Heart left ventricle (tissue), 16 donors: Measurements from ENCODE around the gene NFKB2. TPM values are rescaled to one million over a fixed set of nuclear protein-coding genes. Genes with fewer than 3 reads are reported as not detected.

Experiments used
- ATAC-seq, 4 donors: fragments of 200-7000 bp; cut with Tn5 transposase; one replicate each; pipeline ENCODE4 v1.9.1; 2020 to 2022; ENCODE audit warnings: moderate library complexity in 4 of 4, mild to moderate bottlenecking in 3 of 4, moderate number of reproducible peaks in 1 of 4
- DNase-seq, 5 donors: peaks; one replicate each; pipeline ENCODE4 v3.0.0-alpha.2; 2020
- H3K27ac ChIP-seq, 12 donors: fragments of 200-600 bp; sonication (generic) in 4 of 12; one replicate each; pipeline versions ENCODE4 v1.5.0 to v1.8.0; 2016 to 2022; ENCODE audit warnings: mild to moderate bottlenecking in 2 of 12
- H3K27me3 ChIP-seq, 9 donors: fragments of 200-600 bp; sonication (generic) in 2 of 9; one replicate each; pipeline versions ENCODE4 v1.5.1 to v1.8.0; 2016 to 2022; ENCODE audit warnings: mild to moderate bottlenecking in 3 of 9
- H3K36me3 ChIP-seq, 9 donors: fragments of 200-600 bp; sonication (generic) in 2 of 9; one replicate each; pipeline versions ENCODE4 v1.5.0 to v1.8.0; 2018 to 2022; ENCODE audit warnings: mild to moderate bottlenecking in 2 of 9
- H3K4me1 ChIP-seq, 12 donors: fragments of 200-600 bp; sonication (generic) in 4 of 12; one replicate each; pipeline versions ENCODE4 v1.5.0 to v1.8.0; 2016 to 2022; ENCODE audit warnings: mild to moderate bottlenecking in 3 of 12
- H3K4me3 ChIP-seq, 12 donors: fragments of 200-600 bp; sonication (generic) in 4 of 12; one replicate each; pipeline versions ENCODE4 v1.5.0 to v1.8.0; 2017 to 2022; ENCODE audit warnings: mild to moderate bottlenecking in 9 of 12, moderate library complexity in 4 of 12
- H3K9me3 ChIP-seq, 12 donors: fragments of 200-600 bp; sonication (generic) in 4 of 12; one replicate each; pipeline versions ENCODE4 v1.5.0 to v1.8.0; 2016 to 2022; ENCODE audit warnings: mild to moderate bottlenecking in 1 of 12
- POLR2A ChIP-seq, 2 donors: fragments of 450-650 bp; IDR thresholded peaks; one replicate each; pipeline ENCODE4 v1.6.1; 2017; ENCODE audit warnings: antibody characterized with exemption in 2 of 2, mild to moderate bottlenecking in 2 of 2, moderate library complexity in 2 of 2
- WGBS, 4 donors: extraction: QIAGEN DNeasy Blood & Tissue Kit in 2 of 4; methylation state at CpG; one replicate each; pipeline versions ENCODE4 v1.1.5 to v1.1.7; 2013 to 2018; 5-methylcytosine and 5-hydroxymethylcytosine counted together
- intact Hi-C, 10 donors: fragments of 100-400 bp; cut with DNase I; formaldehyde crosslinking; loops; one replicate each; pipeline versions ENCODE4 v1.11.1 to v1.14.2; 2022
- polyA plus RNA-seq, 2 donors: library from polyadenylated mRNA; stranded (reverse); fragments of 200-250 nt; gene quantifications; one replicate each; pipeline ENCODE4 v1.2.3, GENCODE V29; 2013
- total RNA-seq, 9 donors: library from RNA; depleted of rRNA in 2 of 9; stranded (reverse); fragments of >200 nt in 2 of 9; fragmentation: NEBNext Ultra II Directional in 3 of 9; extraction: Animal tissue kit (Norgen Biotek cat#: 25700) in 3 of 9; gene quantifications; one replicate each; pipeline versions ENCODE4 v1.1.0 to v1.2.4, GENCODE V29; 2016 to 2023
- TF ChIP-seq, protein P1 (sequence below), 12 donors: fragments of 200-600 bp; sonication (generic) in 4 of 12; IDR thresholded peaks; one replicate each; pipeline versions ENCODE4 v1.5.0 to v1.8.0; 2018 to 2022; ENCODE audit warnings: antibody characterized with exemption in 12 of 12, mild to moderate bottlenecking in 5 of 12
- donor health status: ischemic (EF 13 %, LVEDD 7.1; RV severe dilation, severe dysfunction).
- donor health status: healthy with polysubstance abuse.
- donor health status: DM: no; HTN: yes; CAD: no.
- donor health status: DM: no; HTN: no; CAD: no.
- donor health status: ischemic (EF 25% LVEDD 6.9; RV normal size, moderate dysfunction).
- donor health status: ischemic (EF 25% LVEDD 5.7; RV mildly dilated, moderate dysfunction).
- donor health status: healthy.
- donor health status: DM: yes; HTN: yes; CAD: no.
- donor health status: ischemic (EF 35%, LVEDD 5.7; RV mildly dilated, moderate dysfunction).
- donor health status: nonischemic (EF 11% LVEDD 7.7; RV severe dilation, severe dysfunction).
- donor health status: DM: yes; HTN: yes; CAD: no.
- donor health status: PGD.
- donor health status: ischemic (EF 29% LVEDD 5.4; RV normal size, mild dysfunction).
- donor health status: nonischemic (EF 23%, LVEDD 6.1; RV moderate dilation, normal function).

NFKB2 gene
- total and polyA plus RNA-seq, 11 donors = 9.6 to 50.4 (median 17.2) TPM

DNA sequence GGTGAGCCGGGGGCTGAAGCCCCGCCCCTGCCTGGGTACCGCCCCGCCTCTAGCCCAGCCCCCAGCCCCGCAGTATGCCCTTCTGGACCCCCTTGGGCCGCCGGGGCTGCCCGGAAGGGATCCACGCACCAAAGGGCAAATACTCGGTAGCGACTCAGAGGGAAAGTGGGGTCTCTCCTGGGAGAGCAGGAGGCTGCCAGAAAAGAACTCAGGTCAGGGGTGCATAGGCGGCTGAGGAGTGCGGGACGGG, 25.9 kb downstream of the NFKB2 start:
- WGBS, 4 donors = 0 to 2% (median 0%) methylated on average over 9 to 14 of the region's 14 CpGs; no CpG with 5 or more reads in 1 of the 4 donors
- peak overlapping the region; percentile 52 to 99 (median 88) for H3K4me3 ChIP-seq
- intact Hi-C loops = loop anchor here in 4 of 10 donors (2.0 to 5.0 kb wide), 4 partner anchors 27 to 57 kb away; partner anchors contain the start of gene NFKB2 (in 3 of the 4)

DNA sequence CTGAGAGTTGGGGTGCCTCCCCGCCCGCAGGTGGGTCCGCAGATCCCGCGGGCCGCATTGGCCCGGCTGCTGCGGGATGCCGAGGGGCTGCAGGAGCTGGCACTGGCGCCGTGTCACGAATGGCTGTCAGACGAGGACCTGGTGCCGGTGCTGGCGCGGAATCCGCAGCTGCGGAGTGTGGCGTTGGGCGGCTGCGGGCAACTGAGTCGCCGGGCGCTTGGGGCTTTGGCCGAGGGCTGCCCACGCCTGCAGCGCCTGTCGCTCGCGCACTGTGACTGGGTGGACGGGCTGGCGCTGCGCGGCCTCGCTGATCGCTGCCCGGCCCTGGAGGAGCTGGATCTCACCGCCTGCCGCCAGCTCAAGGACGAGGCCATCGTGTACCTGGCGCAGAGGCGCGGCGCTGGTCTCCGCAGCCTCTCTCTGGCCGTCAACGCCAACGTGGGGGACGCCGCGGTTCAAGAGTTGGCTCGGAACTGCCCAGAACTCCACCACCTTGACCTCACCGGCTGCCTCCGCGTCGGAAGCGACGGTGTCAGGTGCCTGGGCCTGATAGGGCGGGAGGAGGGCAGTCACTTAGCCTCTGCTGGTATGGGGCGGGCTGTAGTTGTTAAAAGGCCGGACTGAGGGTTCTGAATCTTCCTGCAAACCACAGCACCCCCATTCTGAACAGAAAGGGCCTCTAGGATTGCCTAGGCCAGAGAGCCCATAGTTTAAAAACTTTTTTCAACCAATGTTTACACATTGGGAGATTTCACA, 26.4 kb downstream of the NFKB2 start:
- H3K4me1 ChIP-seq = peaks cover 6 to 45% (median 28%) of the 10 kb centered on the region in 12 donors

More for the DNA sequence above, 25.9 kb downstream of the NFKB2 start:
- TF ChIP-seq, protein P1, sequence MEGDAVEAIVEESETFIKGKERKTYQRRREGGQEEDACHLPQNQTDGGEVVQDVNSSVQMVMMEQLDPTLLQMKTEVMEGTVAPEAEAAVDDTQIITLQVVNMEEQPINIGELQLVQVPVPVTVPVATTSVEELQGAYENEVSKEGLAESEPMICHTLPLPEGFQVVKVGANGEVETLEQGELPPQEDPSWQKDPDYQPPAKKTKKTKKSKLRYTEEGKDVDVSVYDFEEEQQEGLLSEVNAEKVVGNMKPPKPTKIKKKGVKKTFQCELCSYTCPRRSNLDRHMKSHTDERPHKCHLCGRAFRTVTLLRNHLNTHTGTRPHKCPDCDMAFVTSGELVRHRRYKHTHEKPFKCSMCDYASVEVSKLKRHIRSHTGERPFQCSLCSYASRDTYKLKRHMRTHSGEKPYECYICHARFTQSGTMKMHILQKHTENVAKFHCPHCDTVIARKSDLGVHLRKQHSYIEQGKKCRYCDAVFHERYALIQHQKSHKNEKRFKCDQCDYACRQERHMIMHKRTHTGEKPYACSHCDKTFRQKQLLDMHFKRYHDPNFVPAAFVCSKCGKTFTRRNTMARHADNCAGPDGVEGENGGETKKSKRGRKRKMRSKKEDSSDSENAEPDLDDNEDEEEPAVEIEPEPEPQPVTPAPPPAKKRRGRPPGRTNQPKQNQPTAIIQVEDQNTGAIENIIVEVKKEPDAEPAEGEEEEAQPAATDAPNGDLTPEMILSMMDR (IDR thresholded peaks at IDR 0.05) = no peak
- no peak for TF ChIP-seq POLR2A (IDR thresholded peaks at IDR 0.05)
- Histone ChIP-seq H3K36me3 (peaks cover 0 to 25% (median 13%) of the 10 kb centered on the region in 9 donors), H3K9me3 (no peaks in the 10 kb centered on the region), H3K27me3 (peaks cover 0 to 25% (median 8%) of the 10 kb centered on the region in 9 donors), H3K27ac (peak overlapping the region; percentile 61 to 96 (median 90)), H3K4me1 (peaks cover 6 to 45% (median 28%) of the 10 kb centered on the region in 12 donors)
- ATAC-seq (no peak), DNase-seq (no peak)

DNA sequence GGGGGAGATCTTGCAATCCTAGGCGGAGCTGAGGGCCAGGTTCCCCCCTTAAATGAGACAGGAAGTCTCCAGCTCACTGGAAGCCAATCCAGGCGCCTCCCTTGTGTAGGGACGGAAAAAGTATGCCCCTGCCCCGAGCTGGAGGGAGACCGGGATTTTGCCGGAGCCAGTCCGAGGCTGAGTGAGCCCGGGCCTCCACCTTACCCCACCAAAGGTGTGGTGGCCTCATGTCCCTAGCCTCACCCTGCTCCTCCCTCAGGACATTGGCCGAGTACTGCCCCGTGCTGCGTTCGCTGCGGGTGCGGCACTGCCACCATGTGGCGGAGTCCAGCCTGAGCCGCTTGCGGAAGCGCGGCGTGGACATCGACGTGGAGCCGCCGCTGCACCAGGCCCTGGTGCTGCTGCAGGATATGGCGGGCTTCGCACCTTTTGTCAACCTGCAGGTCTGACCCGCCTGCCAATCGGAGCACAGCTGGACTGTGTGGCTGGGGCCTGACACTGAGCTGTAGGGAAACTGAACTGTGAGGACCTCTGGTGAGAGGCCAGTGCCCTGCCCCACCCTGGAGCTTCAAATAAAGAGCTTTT, 27.1 kb downstream of the NFKB2 start:
- TF ChIP-seq POLR2A (IDR thresholded peaks at IDR 0.05) = peak in 1 of 2 donors; percentile 20
- TF ChIP-seq, protein P1 (IDR thresholded peaks at IDR 0.05) = peak; percentile 66 to 91 (median 78)
- no peaks in the 10 kb centered on the region for H3K9me3 ChIP-seq
- peak; percentile 37 to 70 (median 63) for ATAC-seq
- intact Hi-C loops = loop anchor here in 4 of 10 donors (1.0 to 5.0 kb wide), 4 partner anchors 9 to 55 kb away; no protein-coding TSS in a partner anchor
- peak; percentile 78 to 92 (median 83) for DNase-seq
- H3K27me3 ChIP-seq = peaks cover 0 to 17% (median 7%) of the 10 kb centered on the region in 9 donors
- H3K4me1 ChIP-seq = peaks cover 6 to 45% (median 28%) of the 10 kb centered on the region in 12 donors
- H3K36me3 ChIP-seq = peaks cover 0 to 25% (median 13%) of the 10 kb centered on the region in 9 donors
- H3K27ac ChIP-seq = peak overlapping the region in 11 of 12 donors; percentile 80 to 96 (median 91)
- H3K4me3 ChIP-seq = peak overlapping the region; percentile 52 to 99 (median 88)
- WGBS, 4 donors = 4 to 7% (median 6%) methylated on average over 16 to 28 of the region's 28 CpGs

More for the DNA sequence above, 26.4 kb downstream of the NFKB2 start:
- 0 to 2% (median 1%) methylated on average over 19 to 62 of the region's 62 CpGs for WGBS, 4 donors
- H3K4me3 ChIP-seq = peak overlapping the region; percentile 52 to 99 (median 88)
- H3K27me3 ChIP-seq = peaks cover 0 to 21% (median 8%) of the 10 kb centered on the region in 9 donors
- no peaks in the 10 kb centered on the region for H3K9me3 ChIP-seq
- ATAC-seq (peak in 3 of 4 donors; percentile 1 to 21 (median 4)), DNase-seq (peak in 1 of 5 donors; percentile 34)
- TF ChIP-seq POLR2A (IDR thresholded peaks at IDR 0.05) = no peak
- TF ChIP-seq, protein P1 (IDR thresholded peaks at IDR 0.05) = no peak
- peak overlapping the region; percentile 61 to 96 (median 90) for H3K27ac ChIP-seq
- intact Hi-C loops = loop anchor here in 5 of 10 donors (1.0 to 5.0 kb wide), 6 partner anchors 9 to 57 kb away; partner anchors contain the start of gene NFKB2 (in 3 of the 5)
- peaks cover 0 to 25% (median 13%) of the 10 kb centered on the region in 9 donors for H3K36me3 ChIP-seq
